Transverse colon (tissue), 3 donors: ENCODE results near the gene CFAP46.

Experiments
- EP300 ChIP-seq: sonication (generic); formaldehyde crosslinking; IDR thresholded peaks from one replicate; pipeline ENCODE4 v1.6.1; 2017; ENCODE audit warnings: antibody characterized with exemption, low read depth
- POLR2A ChIP-seq: fragments of 450-650 bp; IDR thresholded peaks from one replicate; pipeline ENCODE4 v1.6.1; 2016; ENCODE audit warnings: antibody characterized with exemption, mild to moderate bottlenecking, moderate library complexity
- TF ChIP-seq, protein P1 (sequence below), 5 experiments: fragments of 200-600 bp in 3 of 5; fragments of 450-650 bp in 2 of 5; sonication (generic) in 3 of 5; IDR thresholded peaks; 1 replicate in 2 of 5; 2 replicates in 3 of 5; pipeline ENCODE4 v1.5.1; 2016 to 2017; ENCODE audit warnings: antibody characterized with exemption in 5 of 5, inconsistent platforms in 3 of 5, mild to moderate bottlenecking in 2 of 5, moderate library complexity in 1 of 5

DNA sequence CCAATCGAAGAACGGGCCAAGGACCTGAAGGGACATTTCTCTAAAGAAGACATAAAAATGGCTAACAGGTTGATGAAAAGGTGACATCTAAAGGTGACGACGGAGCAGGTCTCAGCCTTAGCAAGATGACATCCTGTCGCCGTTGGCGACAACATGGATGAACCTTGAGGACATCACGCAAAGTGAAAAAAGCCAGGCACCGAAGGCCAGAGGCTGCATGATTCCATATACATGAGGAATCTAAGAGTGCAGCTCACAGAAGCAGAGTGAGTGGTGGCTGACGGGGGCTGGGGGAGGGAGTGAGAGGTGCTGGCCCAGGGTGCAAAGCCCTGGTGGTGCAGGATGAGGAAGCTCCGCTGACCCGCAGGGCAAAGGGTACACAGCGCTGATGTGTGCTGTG, 122.3 kb downstream of the CFAP46 start:
- TF ChIP-seq, protein P1, sequence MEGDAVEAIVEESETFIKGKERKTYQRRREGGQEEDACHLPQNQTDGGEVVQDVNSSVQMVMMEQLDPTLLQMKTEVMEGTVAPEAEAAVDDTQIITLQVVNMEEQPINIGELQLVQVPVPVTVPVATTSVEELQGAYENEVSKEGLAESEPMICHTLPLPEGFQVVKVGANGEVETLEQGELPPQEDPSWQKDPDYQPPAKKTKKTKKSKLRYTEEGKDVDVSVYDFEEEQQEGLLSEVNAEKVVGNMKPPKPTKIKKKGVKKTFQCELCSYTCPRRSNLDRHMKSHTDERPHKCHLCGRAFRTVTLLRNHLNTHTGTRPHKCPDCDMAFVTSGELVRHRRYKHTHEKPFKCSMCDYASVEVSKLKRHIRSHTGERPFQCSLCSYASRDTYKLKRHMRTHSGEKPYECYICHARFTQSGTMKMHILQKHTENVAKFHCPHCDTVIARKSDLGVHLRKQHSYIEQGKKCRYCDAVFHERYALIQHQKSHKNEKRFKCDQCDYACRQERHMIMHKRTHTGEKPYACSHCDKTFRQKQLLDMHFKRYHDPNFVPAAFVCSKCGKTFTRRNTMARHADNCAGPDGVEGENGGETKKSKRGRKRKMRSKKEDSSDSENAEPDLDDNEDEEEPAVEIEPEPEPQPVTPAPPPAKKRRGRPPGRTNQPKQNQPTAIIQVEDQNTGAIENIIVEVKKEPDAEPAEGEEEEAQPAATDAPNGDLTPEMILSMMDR (IDR thresholded peaks at IDR 0.05): no peak
- TF ChIP-seq POLR2A: no peak
- TF ChIP-seq EP300: no peak
